HL-60 (cell line): Measurements from ENCODE around the gene STARD3.

Source experiments
- GABPA ChIP-seq: IDR thresholded peaks from 2 replicates; pipeline ENCODE4 v1.6.1; 2012; ENCODE audit warnings: low read depth
- POLR2AphosphoS5 ChIP-seq: IDR thresholded peaks from 2 replicates; pipeline ENCODE4 v1.6.1; 2012; ENCODE audit warnings: low read depth
- SPI1 ChIP-seq: IDR thresholded peaks from 2 replicates; pipeline ENCODE4 v1.6.1; 2012; ENCODE audit warnings: low read depth, mild to moderate bottlenecking, borderline replicate concordance
- TF ChIP-seq, protein P1 (sequence below): IDR thresholded peaks from one replicate; pipeline ENCODE4 v1.5.1; 2011; ENCODE audit warnings: low read length, control low read depth, inconsistent platforms; ENCODE audit not compliant: insufficient read depth
- TF ChIP-seq, protein P2 (sequence below): IDR thresholded peaks from 2 replicates; pipeline ENCODE4 v1.6.1; 2012; ENCODE audit warnings: low read depth; ENCODE audit not compliant: insufficient replicate concordance

DNA sequence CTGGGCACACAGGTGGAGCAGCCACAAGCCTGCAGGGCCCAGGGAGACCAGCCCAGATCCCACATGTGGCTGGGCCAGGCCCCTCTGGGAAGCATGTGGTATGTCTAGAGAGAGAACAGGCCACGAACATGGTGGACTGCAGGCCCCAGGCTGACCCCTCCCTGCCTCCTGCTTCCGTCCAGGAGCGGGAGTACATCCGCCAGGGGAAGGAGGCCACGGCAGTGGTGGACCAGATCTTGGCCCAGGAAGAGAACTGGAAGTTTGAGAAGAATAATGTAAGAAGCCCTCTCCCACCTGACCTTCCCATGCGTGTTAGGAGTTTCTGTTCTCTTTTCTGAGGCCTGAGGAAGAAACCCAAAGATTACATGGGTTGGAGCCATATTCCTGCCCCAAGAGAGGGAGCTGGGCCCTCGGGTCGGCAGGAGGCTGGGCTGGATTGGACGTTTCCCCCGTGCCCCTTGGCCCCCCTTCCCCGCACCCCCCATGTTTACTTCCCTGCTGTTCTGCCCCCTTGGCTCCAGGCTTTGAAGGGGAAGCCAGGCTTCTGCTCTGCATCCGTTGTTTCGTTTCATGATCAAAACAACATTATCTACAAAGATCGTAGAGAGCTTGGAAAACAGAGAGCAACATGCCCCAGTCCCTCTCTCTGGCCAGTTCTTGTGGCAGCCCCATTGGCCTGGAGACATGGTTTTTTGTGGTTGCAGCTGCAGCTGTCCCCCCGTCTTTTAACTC lies 22.5 kb downstream of the STARD3 start:
- TF ChIP-seq, protein P1, sequence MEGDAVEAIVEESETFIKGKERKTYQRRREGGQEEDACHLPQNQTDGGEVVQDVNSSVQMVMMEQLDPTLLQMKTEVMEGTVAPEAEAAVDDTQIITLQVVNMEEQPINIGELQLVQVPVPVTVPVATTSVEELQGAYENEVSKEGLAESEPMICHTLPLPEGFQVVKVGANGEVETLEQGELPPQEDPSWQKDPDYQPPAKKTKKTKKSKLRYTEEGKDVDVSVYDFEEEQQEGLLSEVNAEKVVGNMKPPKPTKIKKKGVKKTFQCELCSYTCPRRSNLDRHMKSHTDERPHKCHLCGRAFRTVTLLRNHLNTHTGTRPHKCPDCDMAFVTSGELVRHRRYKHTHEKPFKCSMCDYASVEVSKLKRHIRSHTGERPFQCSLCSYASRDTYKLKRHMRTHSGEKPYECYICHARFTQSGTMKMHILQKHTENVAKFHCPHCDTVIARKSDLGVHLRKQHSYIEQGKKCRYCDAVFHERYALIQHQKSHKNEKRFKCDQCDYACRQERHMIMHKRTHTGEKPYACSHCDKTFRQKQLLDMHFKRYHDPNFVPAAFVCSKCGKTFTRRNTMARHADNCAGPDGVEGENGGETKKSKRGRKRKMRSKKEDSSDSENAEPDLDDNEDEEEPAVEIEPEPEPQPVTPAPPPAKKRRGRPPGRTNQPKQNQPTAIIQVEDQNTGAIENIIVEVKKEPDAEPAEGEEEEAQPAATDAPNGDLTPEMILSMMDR, result no peak
- no peak for TF ChIP-seq POLR2AphosphoS5
- TF ChIP-seq GABPA, result no peak
- TF ChIP-seq, protein P2, sequence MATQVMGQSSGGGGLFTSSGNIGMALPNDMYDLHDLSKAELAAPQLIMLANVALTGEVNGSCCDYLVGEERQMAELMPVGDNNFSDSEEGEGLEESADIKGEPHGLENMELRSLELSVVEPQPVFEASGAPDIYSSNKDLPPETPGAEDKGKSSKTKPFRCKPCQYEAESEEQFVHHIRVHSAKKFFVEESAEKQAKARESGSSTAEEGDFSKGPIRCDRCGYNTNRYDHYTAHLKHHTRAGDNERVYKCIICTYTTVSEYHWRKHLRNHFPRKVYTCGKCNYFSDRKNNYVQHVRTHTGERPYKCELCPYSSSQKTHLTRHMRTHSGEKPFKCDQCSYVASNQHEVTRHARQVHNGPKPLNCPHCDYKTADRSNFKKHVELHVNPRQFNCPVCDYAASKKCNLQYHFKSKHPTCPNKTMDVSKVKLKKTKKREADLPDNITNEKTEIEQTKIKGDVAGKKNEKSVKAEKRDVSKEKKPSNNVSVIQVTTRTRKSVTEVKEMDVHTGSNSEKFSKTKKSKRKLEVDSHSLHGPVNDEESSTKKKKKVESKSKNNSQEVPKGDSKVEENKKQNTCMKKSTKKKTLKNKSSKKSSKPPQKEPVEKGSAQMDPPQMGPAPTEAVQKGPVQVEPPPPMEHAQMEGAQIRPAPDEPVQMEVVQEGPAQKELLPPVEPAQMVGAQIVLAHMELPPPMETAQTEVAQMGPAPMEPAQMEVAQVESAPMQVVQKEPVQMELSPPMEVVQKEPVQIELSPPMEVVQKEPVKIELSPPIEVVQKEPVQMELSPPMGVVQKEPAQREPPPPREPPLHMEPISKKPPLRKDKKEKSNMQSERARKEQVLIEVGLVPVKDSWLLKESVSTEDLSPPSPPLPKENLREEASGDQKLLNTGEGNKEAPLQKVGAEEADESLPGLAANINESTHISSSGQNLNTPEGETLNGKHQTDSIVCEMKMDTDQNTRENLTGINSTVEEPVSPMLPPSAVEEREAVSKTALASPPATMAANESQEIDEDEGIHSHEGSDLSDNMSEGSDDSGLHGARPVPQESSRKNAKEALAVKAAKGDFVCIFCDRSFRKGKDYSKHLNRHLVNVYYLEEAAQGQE, result no peak
- TF ChIP-seq SPI1, result no peak
